Gastrocnemius medialis (tissue), 4 donors: ENCODE data around the gene CD5L.

Experiments
- CTCF ChIP-seq, 5 experiments: fragments of 450-650 bp in 3 of 5; fragments of 200-600 bp in 2 of 5; sonication (generic) in 2 of 5; IDR thresholded peaks in 4 of 5; conservative IDR thresholded peaks in 1 of 5; 1 replicate in 4 of 5; 2 replicates in 1 of 5; pipeline ENCODE4 v1.5.1; 2016 to 2019; ENCODE audit warnings: antibody characterized with exemption in 5 of 5, mild to moderate bottlenecking in 3 of 5, moderate library complexity in 3 of 5
- POLR2A ChIP-seq, 2 donors: fragments of 450-650 bp; IDR thresholded peaks; one replicate each; pipeline ENCODE4 v1.6.1; 2017; ENCODE audit warnings: antibody characterized with exemption in 2 of 2, mild to moderate bottlenecking in 2 of 2, moderate library complexity in 2 of 2

- TF ChIP-seq POLR2A (IDR thresholded peaks at IDR 0.05) (no peak), CTCF (IDR thresholded peaks at IDR 0.05 in 4 of 5, conservative IDR thresholded peaks at IDR 0.05 in 1 of 5) (no peak)
Observed at GRCh38 chr1:157852476-157852875, 10.9 kb upstream of the CD5L start.
